C4-2B (cell line): ENCODE measurements around the gene GRK5.

Source experiments
- CTCF ChIP-seq: fragments of 450-650 bp; conservative IDR thresholded peaks from 2 replicates; pipeline ENCODE4 v1.5.1; 2017; ENCODE audit warnings: mild to moderate bottlenecking
- ZFX ChIP-seq: fragments of 450-650 bp; IDR thresholded peaks from 2 replicates; pipeline ENCODE4 v1.6.1; 2017

- TF ChIP-seq CTCF (no peak; the same call in 1 of the 2 replicates), ZFX (no peak)
These were observed 8.9 kb upstream of the GRK5 start for GRCh38 chr10:119198438-119198837.
